Measurements from ENCODE around the gene EPS8L1.

Gene EPS8L1

DNA sequence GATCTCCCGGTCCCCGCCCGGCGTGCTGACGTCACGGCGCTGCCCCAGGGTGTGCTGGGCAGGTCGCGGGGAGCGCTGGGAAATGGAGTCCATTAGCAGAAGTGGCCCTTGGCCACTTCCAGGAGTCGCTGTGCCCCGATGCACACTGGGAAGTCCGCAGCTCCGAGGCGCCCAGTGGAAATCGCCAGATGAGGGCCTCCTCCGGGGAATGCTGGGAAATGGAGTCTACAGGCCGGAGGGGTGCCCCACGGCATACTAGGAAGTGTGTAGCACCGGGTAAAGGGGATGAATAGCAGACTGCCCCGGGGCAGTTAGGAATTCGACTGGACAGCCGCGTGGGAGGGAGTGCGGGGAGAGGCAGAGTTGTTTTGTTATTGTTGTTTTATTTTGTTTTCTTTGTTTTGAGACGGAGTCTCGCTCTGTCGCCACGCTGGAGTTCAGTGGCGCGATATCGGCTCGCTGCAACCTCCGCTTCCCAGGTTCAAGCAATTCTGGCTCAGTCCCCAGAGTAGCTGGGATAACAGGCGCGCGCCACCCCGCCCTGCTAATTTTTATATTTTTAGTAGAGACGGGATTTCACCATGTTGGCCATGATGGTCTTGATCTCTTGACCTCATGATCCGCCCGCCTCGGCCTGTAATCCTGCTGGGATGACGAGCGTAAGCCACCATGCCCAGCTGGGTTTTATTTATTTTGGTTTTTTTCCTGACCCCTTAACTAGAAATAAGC, 42.2 kb downstream of the EPS8L1 start:
- DNase-seq, result peak; percentile 99

DNA sequence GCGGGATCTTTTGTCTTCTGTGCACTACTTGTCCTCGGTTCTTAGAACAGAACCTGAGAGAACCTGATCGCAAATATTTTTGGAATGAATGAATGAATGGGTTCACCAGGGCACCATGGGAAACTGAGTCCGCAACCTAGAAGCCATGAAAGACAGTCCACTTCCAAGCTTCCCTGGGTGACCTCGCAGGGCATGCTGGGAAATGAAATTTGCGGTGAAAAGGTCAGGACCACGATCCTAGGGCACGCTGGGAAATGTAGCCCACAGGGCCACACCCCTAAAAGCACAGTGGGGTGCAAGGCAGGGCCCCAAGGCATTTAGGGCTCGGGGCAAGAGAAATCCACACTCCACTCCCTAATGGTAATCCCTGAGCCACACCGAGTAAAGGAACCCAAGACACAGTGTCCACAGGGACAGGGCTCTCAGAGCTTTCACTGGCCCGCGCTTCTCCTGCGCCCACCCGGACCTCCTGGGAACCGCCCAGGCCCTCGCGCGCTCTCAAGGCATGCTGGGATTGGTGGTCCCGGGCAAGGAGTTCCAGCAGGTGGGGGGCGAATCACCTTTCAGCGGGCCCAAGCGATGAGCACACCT, 42.8 kb downstream of the EPS8L1 start:
- peak; percentile 68 for DNase-seq

DNA sequence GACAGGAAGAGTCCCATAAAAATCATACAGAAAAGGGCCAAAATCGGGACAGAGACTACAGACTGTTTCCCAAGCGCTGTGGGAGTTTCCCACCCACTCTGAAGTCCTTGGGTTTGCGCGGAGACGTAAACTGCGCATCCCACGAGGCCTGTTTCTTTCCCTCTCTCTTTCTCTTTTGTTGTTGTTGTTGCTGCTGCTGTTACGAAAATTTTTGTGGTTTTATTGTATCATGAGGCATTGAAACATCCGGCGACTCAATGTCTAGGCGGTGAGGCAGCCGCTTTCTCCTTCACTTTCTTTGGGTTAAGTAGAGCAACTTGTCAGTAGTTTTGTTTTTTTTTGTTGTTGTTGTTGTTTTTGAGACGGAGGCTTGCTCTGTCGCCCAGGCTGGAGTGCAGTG, 43.4 kb downstream of the EPS8L1 start:
- no peak for DNase-seq

DNA sequence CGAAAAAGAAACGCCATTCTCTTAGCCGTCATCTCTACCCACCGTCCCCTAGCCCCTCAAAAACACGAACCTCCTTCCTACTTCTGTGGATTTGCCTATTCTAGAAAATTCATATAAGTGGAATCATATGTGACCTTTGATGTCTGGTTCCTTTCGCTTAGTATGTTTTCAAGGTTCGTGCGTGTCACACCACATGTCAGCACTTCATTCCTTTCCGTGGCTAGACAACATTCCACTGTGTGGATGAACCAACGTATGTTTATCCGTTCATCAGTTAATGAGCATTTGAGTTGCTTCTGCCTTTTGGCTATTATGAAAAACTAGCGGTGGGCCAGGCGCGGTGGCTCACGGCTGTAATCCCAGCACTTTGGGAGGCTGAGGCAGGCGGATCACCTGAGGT, 55.8 kb downstream of the EPS8L1 start:
- DNase-seq, result no peak

DNA sequence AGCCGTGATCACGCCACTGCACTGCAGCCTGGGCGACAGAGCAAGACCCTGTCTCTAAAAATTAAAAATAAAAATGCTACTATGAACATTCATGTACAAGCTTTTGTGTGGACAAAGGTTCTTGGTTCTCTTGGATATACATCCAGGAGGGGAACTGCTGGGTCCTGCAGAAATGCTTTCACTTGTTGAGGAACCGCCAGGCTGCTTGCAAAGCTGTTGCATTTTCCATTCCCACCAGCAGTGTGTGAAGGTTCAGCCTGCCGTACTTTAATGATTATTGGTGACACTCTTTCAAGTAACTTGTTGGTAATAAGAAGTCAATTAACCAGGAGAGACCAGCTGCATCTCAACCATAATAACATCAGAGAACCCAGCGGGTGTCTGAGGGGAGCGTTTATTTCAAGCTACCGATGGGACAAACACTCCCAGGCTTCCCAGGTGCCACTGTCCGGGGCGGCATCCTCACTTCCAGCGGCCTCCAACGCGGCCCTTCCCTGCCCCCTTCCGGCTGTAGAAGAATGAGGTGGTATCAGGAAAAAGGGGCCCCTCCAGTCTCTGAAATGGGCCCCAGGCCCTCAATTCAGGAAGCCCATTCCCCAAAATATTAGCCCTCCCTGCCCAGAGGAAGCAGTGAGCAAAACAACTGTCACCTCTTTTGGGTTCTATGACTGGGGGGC, 56.9 kb downstream of the EPS8L1 start:
- DNase-seq, result no peak

DNA sequence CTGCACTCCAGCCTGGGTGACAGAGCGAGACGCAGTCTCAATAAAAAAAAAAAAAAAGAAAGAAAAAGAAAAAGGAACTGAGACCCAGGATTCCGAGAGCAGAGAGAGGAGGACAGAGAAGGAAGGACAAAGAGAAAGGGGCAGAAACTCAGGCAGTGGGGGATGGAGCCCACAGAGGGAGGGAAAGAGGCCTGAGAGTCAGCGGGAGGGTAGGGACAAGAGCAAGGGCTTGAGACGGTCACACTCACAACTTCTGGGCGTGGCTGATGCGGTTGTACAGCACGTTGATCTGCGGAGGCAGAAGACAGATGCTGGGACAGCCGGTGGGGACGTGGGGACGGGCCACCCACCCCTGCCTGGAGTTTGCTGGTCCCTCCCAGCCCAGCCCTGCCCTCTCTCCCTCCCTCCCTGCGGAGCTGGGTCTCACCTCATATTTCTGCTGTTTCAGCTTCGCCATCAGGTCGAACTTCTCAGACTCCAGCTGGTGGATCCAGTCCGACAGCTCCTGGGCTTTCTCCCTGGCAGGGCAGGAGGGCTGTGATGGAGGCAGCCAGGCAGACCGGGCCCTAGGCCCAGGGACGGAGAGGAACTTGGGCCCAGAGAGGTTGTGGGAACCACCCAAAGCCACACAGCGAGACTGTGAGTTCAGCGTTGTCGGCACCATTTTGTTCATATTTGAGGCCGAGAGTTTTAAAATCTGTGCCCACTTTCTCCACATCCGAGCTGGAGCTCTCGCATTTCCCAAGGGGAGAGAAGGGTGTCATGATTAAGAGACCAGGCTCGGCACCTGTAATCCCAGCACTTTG, 58.2 kb downstream of the EPS8L1 start:
- DNase-seq, result no peak

DNA sequence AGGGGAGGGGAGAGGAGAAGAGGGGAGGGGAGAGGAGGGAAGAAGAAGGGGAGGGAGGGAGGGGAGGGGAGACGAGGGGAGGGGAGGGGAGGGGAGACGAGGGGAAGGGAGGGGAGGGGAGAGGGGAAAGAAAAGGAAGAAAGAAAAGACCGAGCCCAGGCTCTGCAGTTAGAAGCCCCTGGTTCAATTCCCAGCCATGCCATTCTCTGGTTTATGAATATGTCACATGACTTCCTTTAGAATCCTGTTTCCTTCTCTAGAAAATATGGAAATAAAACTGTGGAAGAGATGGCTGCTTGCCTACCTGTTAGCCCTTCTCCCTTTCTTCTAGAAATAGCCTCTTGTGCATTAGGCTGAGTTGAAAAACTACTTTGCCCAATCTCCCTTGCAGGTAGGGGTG, 59.1 kb downstream of the EPS8L1 start:
- DNase-seq, result no peak

DNA sequence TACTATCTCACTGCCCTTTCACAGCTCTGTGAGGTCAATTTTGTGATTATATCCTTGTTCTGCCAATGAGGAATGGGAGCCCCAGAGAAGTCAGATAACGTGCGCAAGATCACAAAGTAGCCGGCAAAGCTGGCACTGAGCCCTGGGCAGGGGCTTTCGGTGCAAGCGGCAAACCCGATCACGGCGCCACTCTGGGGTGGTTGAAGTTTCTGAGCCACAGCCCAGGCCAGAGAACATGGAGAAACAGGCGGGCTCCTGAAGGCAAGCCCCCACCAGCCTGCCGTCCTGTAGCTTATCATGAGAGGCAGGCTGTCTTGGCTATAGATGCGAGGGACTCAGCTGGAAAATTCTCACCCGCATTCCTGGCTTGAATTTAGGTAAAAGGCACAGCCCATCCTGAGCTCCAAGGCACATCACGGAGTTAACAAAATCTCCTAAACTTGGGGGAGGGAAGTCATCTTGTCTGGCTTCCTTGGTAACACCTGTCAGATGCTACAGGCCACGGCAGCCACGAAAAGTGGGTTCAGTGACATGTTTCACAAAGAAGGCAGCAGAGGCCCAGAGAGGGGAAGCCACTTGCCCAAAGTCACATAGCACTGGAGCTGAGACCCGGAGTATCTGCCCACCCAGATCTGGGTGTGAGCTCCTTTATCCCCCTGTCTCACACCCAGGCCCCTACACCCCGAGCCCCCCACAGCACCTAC, 60.9 kb downstream of the EPS8L1 start:
- DNase-seq, result no peak
